ENCODE measurements around the gene LUZP2.

The LUZP2 gene

DNA sequence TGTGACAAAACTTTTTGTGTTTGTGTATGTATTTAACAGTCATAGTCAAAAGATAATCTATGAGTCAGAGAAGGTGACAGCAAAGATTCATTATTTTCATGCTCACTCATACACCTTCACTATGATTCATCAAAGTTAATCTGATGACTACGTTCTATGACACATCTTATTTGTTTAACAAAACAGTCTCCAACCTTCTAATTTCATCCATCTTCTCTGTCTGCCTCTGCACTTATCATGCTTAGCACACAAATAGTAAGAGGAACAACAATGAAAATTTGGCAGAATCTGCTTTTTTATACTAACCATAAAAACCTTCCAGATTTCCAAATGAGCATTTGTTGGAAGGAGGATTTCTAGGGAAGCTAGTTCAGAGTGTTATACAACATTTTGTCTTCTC, 568.9 kb downstream of the LUZP2 start:
- in situ Hi-C loops (cut with MboI; ENCODE audit: low sequenced_read_pairs): no loop called here

DNA sequence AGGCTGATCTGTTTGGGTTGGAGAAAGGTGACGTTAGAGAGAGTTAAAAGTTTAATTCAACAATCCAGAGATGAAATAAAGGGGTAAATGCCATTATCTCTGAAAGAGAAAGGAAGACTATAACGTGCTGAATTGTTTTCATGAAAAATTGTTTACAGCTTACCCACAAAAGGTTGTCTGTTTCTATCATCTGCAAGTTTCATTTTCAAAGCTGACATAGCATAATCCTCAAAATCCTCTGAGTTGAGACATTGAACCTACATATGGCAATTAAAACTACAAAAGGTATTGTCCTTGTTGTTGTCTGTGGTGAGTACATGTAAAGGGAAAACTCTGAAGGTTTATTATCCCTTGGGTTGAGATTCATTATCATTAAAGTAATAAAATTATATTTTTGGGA, 569.9 kb downstream of the LUZP2 start:
- in situ Hi-C loops (cut with MboI; ENCODE audit: low sequenced_read_pairs): no loop called here

DNA sequence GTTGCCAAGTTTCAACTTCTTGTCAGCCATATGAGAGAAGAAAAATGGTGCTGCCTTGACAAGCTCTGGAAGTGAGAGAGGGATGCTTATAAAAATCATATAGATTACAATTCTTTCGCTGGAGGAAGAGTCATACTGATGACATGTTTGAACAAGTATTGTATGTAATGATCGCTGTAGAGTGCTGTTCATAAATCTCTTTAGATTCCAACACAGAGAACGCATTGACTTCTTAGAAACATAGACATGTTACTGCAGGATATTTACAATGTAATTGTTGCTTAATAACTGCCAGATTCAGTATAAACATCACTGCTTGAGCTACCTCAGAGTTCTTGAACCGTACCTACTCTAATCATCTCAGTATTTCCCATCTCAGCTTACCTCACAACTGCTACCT, 571.6 kb downstream of the LUZP2 start:
- in situ Hi-C loops (cut with MboI; ENCODE audit: low sequenced_read_pairs): no loop called here

DNA sequence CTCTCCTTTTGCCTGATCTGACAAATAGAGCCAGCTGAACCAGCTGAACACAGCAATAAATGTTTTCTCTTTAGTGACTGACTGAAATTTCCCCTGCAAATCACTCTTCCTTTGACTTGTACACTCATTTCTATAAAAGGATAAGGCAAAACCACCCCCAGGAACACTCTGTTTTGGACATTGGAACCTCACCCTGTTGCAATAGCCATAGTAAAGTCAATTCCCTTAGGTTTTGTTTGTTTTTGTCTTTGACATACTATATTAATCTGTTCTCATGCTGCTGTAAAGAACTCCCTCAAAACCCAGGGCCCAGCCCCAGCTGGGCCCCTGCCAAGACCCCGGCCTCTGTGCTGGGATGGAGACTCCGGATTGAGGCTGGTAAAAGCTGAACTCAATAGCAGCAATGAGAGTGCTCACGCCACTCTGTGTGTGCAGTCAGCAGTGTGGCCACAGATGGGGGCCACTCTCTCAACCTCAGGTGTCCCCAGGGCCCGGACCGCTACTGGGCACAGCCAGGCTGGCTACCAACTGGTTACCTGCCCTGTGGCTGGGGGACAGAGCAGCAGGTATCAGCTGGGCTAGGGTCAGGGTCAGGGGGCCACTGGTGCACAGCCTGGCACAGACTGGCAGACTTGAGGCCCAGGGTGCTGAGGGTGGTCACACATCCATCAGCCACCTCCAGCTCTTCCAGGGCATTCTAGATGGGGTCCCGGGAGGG, 597.4 kb downstream of the LUZP2 start:
- in situ Hi-C loops (cut with MboI; ENCODE audit: low sequenced_read_pairs): no loop called here

DNA sequence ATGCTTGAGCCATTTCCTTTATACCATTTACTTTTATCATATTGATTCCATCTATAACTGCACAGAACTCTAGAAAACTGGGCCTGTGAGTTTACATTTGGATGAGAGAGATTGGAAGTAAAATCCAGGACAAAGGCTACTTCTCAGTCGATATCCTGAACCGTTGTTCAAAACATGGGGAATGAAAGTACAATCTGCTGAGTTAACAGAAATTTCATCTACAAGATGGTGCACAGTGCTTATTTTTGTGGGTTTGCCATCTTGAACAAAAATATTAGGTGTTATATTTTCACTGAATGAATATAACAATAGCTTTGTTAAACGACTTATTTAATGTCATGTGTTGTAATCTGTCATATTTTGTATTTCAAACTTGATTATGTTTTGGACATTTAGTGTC, 622.6 kb downstream of the LUZP2 start:
- in situ Hi-C loops (cut with MboI; ENCODE audit: low sequenced_read_pairs): no loop called here
